NCI-H524 (cell line): ENCODE measurements around the gene CSPG4.
"Not testable (repeated sequence)": the region's sequence is repeated elsewhere in the genome, so short reads cannot be mapped to it uniquely, and the experiment has no call there.

Experiments
- DNase-seq, 2 experiments: peaks; one replicate each; lab custom pipeline; 2025; lab: John Stamatoyannopoulos, UW

Gene CSPG4

DNA sequence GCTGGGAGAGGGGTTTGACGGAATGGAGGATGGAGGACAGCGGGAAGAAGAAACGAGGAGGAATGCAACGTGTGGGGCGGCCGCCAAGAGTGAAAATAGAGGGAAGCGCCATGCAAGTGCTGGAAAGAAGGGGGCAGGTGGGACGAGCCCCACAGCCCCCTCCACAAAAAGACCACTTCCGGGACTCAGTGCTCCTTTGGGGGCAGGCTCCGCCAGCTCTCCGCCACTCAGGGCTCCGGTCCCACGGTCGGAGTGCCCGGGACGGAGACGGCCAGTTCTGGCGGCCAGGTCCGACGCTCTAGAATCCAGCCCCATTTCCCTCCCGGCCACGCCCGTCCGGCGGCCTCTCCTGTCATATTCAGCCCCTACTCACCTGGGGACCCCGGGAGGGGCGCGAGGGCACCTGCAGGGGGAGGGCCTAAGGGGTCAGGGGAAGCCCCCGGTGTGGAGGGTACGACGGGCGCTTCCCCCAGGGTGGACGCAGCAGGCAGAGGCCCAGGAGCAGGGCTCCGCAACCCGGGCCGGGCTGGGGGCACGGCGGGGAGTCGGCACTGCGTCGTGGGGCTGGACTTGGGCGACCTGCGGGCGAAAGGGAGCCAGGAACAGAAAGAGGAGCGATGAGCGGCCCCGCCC, 25.5 kb upstream of the CSPG4 start:
- no peak for DNase-seq

DNA sequence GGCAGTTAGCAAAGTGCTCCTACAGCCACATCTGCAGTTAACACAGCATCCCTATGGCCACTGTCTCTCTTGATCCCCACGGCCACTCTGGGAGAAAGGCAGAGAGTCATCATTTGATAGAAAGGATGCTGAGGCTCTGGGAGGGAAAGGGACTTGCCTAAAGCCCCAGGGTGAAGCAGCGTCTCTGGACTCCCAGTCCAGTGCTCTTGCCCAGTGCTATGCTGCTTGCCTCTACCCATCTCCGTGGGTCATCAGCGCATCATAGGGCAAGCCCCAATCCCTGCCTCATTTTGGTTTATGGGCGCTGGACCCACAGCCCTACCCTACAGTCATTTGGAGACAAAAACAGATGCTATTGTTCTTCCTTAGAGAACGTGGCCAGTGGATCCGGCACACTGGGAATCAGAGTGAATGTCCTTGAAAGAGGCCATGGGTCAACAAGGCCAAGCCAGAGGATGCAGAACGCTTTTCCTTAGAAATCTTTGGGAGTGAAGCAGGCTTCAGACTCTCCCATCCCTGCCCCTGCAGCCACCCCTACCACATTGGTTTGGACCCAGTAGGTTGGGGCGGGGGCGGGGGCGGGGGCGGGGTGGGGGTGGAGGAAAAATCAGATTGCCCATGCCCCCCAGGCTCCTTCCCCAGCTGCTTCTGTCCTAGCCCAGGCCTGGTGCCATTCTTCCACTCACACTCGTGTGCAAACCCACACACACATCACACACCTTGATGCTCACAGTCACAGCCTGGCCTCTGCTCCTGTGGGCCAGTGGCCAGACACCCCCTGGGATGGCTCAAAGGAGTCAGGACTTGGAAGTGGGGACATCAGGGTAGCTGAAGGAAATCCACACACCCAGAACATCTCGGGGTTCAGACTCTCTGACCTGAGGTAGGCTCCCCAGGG, 24.7 kb upstream of the CSPG4 start:
- DNase-seq = not testable (repeated sequence)

DNA sequence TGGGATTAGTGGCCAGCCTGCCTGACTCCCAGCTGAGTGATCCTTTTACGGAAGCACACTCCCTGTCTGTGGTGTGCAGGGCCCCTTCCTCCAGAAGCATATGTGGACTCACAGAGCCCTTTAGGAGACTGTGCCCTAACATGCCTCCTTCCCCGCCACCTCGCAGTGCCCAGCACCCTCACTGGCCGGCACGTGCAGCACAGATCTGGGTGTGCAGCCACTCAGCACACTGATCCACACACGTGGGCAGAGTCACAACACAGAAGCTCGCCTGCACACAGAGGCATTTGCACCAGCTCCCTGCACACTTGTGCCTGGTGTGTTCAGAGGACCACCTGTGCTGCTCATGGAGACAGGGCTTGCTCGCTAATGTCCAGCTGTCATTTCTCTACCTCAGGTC, 23.6 kb upstream of the CSPG4 start:
- DNase-seq = no peak

DNA sequence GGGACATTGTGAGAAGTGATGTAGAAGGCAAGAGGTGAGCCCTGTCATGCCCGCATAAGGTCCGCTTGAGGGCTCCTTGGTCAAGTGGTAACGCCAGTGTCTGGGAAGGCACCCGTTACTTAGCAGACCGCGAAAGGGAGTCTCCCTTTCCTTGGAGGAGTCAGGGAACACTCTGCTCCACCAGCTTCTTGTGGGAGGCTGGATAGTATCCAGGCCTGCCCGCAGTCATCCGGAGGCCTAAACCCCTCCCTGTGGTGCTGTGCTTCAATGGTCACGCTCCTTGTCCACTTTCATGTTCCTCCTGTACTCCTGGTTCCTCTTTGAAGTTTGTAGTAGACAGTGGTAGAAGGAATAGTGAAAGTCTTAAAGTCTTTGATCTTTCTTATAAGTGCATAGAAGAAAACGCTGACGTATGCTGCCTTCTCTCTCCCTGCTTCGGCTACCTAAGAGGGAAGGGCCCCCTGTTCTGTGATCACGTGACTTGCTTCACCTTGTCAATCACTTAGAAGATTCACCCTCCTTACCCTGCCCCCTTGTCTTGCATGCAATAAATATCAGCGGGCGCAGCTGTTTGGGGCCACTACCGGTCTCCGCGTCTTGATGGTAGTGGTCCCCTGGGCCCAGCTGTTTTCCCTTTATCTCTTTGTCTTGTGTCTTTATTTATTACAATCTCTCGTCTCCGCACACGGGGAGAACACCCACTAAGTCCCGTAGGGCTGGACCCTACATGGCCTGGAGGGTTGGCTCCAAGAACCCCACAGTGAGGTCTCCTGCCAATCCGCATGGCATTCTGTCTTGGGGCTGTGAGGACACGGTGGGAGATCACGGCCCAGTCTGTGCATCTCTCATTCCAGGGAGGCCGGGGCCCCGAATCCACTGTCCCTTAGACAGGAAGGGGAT, 22.5 kb upstream of the CSPG4 start:
- DNase-seq = not testable (repeated sequence)

GRCh38 chr15:75733761-75734651, 21.4 kb upstream of the CSPG4 start:
- DNase-seq = no peak

DNA sequence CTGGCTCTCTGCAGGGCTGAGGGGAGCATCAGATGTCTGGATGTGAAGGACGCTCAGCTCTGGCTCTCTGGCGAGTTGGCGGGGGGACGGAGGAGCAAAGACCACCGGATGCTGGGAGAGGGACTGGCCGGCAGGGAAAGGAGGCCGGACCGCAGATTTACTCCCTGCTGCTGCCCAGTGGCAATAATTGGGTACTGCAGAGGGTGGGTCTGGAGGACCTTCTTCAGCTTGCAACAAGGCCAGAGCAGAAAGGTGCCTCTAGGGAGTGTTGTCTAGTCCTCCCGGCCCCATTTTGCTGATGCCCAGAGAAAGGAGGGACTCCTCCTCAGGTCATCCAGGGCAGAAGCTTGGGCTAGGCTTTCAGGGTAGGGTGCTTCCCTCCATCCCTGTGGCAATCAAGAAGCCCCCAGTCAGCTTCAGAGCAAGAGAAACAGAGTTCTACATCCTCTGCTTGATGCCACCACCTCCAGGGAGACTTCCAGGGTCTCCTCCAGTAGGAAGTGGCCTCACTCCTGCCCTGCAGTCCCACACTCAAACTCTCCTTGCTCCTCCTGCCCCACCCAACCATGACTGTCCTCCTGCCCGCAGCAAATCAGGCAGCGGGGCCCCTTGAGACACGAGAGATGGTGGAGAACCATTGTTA, 20.3 kb upstream of the CSPG4 start:
- DNase-seq = peak; percentile 32 to 57

DNA sequence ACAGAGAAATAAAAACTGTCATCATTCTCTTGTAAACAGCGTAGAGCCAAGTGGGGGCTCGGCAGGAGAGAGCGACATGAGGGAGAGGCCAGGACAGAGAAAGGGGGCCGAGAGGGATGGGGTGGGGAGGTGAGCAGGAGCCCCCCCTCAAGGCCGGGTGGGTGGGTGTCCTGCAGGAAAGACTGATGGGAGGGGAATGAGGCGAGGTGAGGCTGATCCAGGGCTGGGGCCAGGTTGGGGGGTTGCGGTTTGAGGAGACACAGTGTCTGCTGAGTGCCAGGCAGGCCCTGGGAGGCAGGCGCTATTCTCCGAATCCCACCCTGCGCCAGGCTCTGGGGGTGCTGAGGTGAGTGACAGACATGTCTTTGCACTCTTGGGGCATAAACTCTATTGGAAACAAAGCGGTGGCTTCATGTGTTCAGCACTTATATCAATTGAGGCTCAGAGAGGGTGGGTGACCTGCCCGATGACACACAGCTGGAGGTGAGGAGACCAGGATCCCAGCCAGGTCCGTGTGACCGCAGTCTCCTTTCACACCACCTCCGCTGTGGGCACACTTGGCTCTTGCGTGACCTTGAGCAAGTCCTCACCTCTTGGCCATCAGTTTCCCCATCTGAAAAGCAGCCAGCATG, 19.6 kb upstream of the CSPG4 start:
- DNase-seq = no peak

GRCh38 chr15:75731248-75732151, 18.9 kb upstream of the CSPG4 start:
- DNase-seq = peak; percentile 19 to 44

DNA sequence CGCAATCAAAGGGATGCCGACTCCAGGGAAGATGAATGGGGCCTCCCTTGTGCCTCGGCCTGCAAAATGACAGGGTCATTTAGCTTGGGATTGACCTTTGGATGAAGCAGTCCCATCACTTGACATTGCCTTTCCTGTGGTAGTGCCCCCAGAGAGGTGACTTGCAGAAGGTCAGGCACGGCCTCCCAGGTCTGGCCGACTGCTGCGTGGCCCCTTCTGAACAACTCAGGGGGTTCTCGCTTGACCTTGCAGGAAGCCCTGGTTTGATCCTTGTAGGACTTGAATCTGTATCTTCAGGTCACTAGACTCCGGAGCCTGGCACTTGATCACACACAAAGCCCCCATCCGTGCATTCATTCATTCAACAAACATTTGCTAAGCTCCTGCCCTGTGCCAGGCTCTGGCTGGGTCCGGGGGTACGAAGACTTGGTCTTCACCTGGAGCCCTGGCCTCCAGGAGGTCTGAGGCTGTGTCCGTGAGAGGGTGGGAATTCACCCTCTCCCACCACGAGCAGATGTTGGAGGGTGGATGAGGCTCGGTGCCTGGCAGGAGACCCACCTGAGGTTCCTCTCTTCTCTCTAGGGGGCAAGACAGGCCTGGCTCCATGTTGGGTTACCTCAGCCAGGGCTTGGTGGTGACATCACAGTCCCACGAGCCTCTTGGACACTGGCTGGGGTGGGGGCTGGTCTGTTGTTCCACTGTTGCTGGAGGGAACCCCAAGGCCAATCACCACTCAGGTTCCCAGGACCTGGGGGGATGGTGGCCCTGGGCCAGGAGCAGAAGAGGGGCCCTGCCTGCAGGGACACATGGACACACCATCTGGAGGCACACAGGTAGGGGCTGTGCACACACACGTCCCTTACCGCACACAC, 18.0 kb upstream of the CSPG4 start:
- not testable (repeated sequence) for DNase-seq

DNA sequence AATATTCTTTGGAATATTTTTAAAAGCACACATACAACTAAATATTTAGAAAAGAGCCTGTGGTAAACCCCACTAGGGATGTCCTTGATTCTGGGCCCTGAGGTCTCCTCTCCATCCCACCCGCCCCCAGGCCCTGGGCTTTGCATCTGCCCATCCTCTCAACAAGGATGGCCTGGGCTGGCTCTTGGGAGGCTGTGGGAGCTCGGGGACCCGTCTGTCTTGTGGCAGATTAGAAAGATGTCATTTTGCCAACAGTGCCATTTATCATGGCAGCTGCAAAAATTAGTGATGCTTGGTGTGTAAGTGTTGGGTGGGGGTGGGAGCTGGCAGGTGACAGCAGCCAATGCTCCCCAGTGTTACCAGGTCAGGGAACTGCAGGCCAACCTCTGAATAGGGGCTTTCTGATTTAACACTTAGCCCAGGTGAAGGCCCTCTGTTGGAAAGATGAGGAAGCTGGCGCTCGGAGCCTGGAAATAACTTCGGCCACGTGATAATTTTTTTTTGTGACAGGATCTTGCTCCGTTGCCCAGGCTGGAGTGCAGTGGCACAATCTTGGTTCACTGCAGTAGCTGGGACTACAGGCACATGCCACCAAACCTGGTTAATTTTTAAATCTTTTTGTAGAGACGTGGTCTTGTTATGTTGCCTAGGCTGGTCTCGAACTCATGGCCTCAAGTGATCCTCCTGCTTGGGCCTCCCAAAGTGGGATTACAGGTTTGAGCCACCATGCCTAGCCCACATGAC, 16.9 kb upstream of the CSPG4 start:
- no peak for DNase-seq

GRCh38 chr15:75727851-75728715, 15.4 kb upstream of the CSPG4 start:
- DNase-seq = peak; percentile 21 to 53

- DNase-seq = no peak
Measured at GRCh38 chr15:75727031-75727531, 14.4 kb upstream of the CSPG4 start.

- DNase-seq = no peak
Measured at GRCh38 chr15:75725719-75726607, 13.3 kb upstream of the CSPG4 start.

- no peak for DNase-seq
Measured at GRCh38 chr15:75725006-75725718, 12.5 kb upstream of the CSPG4 start.
